MM.1S (cell line): Measurements from ENCODE around the gene ZNF581.

Source experiments
- DNase-seq: peaks from one replicate; pipeline ENCODE4 v3.0.0-alpha.2; 2015
- H2AFZ ChIP-seq: fragments of 300-600 bp; sonication (generic); 2 replicates; pipeline ENCODE4 v1.6.0; 2016; ENCODE audit warnings: antibody characterized with exemption, low read length
- H3F3A ChIP-seq: fragments of 300-600 bp; sonication (generic); 2 replicates; pipeline ENCODE4 v1.6.1; 2016; ENCODE audit warnings: mild to moderate bottlenecking, antibody characterized with exemption, low read length, moderate library complexity, mixed read lengths; ENCODE audit not compliant: insufficient read depth
- H3K27ac ChIP-seq: fragments of 300-600 bp; sonication (generic); 2 replicates; pipeline ENCODE4 v1.5.1; 2016; ENCODE audit warnings: mild to moderate bottlenecking, low read length
- H3K27me3 ChIP-seq: fragments of 300-600 bp; sonication (generic); replicated peaks from 2 replicates; pipeline ENCODE4 v1.6.0; 2016; ENCODE audit warnings: low read length; ENCODE audit not compliant: insufficient read depth
- H3K36me3 ChIP-seq: fragments of 300-600 bp; sonication (generic); replicated peaks from 2 replicates; pipeline ENCODE4 v1.6.1; 2016; ENCODE audit warnings: mild to moderate bottlenecking, low read length, mixed read lengths; ENCODE audit not compliant: insufficient read depth
- H3K4me1 ChIP-seq: fragments of 300-600 bp; sonication (generic); 2 replicates; pipeline ENCODE4 v1.6.1; 2016; ENCODE audit warnings: low read length, mixed read lengths
- H3K4me2 ChIP-seq: fragments of 300-600 bp; sonication (generic); 2 replicates; pipeline ENCODE4 v1.6.0; 2016; ENCODE audit warnings: low read depth, low read length
- H3K4me3 ChIP-seq: fragments of 300-600 bp; sonication (generic); 2 replicates; pipeline ENCODE4 v1.5.1; 2016; ENCODE audit warnings: low read length, mixed read lengths
- H3K79me2 ChIP-seq: fragments of 300-600 bp; sonication (generic); 2 replicates; pipeline ENCODE4 v1.6.1; 2016; ENCODE audit warnings: mixed run types, low read length, mixed read lengths
- H3K9ac ChIP-seq: fragments of 300-600 bp; sonication (generic); 2 replicates; pipeline ENCODE4 v1.6.1; 2016; ENCODE audit warnings: low read length, mixed read lengths
- H3K9me2 ChIP-seq: fragments of 300-600 bp; sonication (generic); replicated peaks from 2 replicates; pipeline ENCODE4 v1.6.1; 2016; ENCODE audit warnings: mild to moderate bottlenecking, low read length, mixed read lengths; ENCODE audit not compliant: insufficient read depth
- H3K9me3 ChIP-seq: fragments of 300-600 bp; sonication (generic); replicated peaks from 2 replicates; pipeline ENCODE4 v1.6.1; 2016; ENCODE audit warnings: mild to moderate bottlenecking, low read length, mixed read lengths; ENCODE audit not compliant: insufficient read depth
- H4K20me1 ChIP-seq: fragments of 300-600 bp; sonication (generic); 2 replicates; pipeline ENCODE4 v1.6.1; 2016; ENCODE audit warnings: mild to moderate bottlenecking, low read length, moderate library complexity, mixed read lengths; ENCODE audit not compliant: insufficient read depth
- EZH2 ChIP-seq: fragments of 300-600 bp; sonication (generic); optimal IDR thresholded peaks from 2 replicates; pipeline ENCODE3; 2017; ENCODE audit warnings: low read depth, mild to moderate bottlenecking, antibody characterized with exemption, low read length, mixed read lengths
- EZH2phosphoT487 ChIP-seq: fragments of 300-600 bp; sonication (generic); IDR thresholded peaks from 2 replicates; pipeline ENCODE4 v1.6.1; 2018; ENCODE audit warnings: antibody characterized with exemption, low read length
- TF ChIP-seq, protein P1 (sequence below): fragments of 300-600 bp; sonication (generic); IDR thresholded peaks from 2 replicates; pipeline ENCODE4 v1.5.1; 2016; ENCODE audit warnings: antibody characterized with exemption, low read length, mixed read lengths

Gene ZNF581

DNA sequence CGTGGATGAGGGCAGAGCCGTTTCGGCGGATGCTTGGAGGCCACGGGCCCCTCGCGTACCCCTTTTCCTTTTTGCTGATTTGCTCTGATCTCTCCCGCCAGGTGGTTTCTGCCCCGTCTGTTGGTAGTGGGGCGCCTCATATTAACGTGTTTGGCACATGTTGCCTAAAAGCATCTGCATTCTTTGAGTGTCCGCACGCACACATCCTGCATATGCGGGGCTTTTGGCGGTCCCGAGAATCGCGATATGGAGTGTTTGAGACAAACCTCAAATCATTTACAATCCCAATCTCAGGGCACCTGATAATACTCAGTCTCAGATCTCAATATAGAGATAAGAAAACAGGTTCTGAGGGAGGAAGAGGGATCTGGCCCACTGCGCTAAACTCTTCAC lies 12.2 kb downstream of the ZNF581 start:
- H4K20me1 ChIP-seq: peaks cover 41% of the 10 kb centered on the region
- peaks cover 58% of the 10 kb centered on the region for H3K79me2 ChIP-seq
- no peak for DNase-seq

DNA sequence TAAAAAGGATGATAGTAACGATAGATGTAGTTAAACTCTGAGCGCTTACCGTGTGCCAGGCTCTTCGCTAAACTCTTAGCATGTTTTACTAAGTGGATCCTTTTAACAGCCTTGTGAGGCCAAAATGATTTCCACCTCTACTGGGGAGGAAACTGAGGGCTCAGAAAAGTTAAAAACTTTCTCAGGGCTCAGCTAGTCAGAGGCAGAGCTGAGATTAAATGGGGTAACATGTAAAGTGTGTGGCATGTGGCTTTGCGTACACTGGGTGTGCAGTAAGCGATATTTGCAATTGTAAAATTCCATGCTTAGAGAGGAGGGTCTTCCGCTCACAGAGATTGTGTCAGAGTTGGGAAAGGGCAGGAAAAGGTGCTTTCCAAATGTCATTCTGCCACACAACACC lies 13.1 kb downstream of the ZNF581 start:
- Histone ChIP-seq H3K4me3 (peak overlapping the region; percentile 91), H2AFZ (no peak overlapping the region), H3K27ac (peak overlapping the region; percentile 99; the same call in 1 of the 2 replicates), H3K4me2 (peak overlapping the region; percentile 99), H3K79me2 (peaks cover 67% of the 10 kb centered on the region), H3K9me2 (no peaks in the 10 kb centered on the region), H3F3A (peaks cover 4% of the 10 kb centered on the region; the same call in 1 of the 2 replicates), H3K9ac (peak overlapping the region; percentile 100), H3K36me3 (no peaks in the 10 kb centered on the region; the same call in 1 of the 2 replicates), H3K9me3 (no peaks in the 10 kb centered on the region), H4K20me1 (peaks cover 41% of the 10 kb centered on the region), H3K27me3 (no peaks in the 10 kb centered on the region), H3K4me1 (peaks cover 20% of the 10 kb centered on the region; the same call in 1 of the 2 replicates)
- TF ChIP-seq EZH2 (no peak), EZH2phosphoT487 (no peak)
- TF ChIP-seq, protein P1, sequence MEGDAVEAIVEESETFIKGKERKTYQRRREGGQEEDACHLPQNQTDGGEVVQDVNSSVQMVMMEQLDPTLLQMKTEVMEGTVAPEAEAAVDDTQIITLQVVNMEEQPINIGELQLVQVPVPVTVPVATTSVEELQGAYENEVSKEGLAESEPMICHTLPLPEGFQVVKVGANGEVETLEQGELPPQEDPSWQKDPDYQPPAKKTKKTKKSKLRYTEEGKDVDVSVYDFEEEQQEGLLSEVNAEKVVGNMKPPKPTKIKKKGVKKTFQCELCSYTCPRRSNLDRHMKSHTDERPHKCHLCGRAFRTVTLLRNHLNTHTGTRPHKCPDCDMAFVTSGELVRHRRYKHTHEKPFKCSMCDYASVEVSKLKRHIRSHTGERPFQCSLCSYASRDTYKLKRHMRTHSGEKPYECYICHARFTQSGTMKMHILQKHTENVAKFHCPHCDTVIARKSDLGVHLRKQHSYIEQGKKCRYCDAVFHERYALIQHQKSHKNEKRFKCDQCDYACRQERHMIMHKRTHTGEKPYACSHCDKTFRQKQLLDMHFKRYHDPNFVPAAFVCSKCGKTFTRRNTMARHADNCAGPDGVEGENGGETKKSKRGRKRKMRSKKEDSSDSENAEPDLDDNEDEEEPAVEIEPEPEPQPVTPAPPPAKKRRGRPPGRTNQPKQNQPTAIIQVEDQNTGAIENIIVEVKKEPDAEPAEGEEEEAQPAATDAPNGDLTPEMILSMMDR: no peak
- no peak for DNase-seq

More for the DNA sequence above, 12.2 kb downstream of the ZNF581 start:
- Histone ChIP-seq H3K36me3 (no peaks in the 10 kb centered on the region), H3K4me1 (peaks cover 20% of the 10 kb centered on the region; the same call in 1 of the 2 replicates), H3F3A (peaks cover 4% of the 10 kb centered on the region; the same call in 1 of the 2 replicates), H3K4me2 (peak overlapping the region; percentile 99), H3K27ac (peak overlapping the region; percentile 99), H3K4me3 (peak overlapping the region; percentile 91), H3K9ac (peak overlapping the region; percentile 100), H3K9me3 (no peaks in the 10 kb centered on the region), H2AFZ (no peak overlapping the region), H3K27me3 (no peaks in the 10 kb centered on the region), H3K9me2 (no peaks in the 10 kb centered on the region)
- TF ChIP-seq, protein P1: no peak

DNA sequence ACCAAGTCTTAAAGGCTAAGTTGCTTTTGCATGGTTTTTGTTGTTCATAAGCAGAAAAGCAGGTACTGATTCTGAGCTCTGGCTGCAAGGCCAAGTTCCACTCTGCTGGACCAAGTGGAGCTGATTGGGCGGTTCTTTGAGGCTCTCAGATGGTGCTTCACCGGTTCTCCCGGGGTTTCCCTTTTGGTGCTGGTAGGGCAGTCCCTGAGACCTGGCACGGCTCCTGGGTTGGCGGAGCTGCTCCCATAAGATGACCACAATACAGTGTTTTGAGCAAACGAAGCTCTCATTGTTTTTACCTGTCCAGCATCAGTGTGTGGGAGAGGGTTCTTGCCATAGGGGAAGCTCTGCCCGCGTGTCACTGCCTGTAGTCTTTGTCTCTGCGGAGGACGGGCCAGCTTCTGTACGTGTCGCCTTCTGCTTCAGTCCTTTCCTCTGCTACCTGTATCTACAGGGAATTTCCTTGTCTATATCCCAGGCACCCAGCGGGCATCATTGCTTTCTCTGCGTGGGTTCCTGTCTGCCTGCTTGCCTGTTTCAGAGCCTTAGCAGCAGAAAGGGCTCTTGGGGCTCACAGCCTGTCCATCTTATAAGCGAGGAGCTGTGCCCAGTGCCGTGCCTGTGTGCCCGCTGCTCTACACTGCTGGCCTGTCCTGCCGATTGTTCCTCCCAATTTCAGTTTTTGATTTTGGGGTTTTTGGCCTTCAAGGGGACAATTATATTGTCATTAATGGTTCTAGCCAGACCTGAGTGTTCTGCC lies 13.7 kb downstream of the ZNF581 start:
- DNase-seq: peak; percentile 14
- peaks cover 2% of the 10 kb centered on the region; the same call in 1 of the 2 replicates for H3K36me3 ChIP-seq
- H2AFZ ChIP-seq: no peak overlapping the region
- no peak for TF ChIP-seq EZH2
- no peak for TF ChIP-seq EZH2phosphoT487
- TF ChIP-seq, protein P1: no peak
- peaks cover 20% of the 10 kb centered on the region; the same call in 1 of the 2 replicates for H3K4me1 ChIP-seq
- peaks cover 73% of the 10 kb centered on the region for H3K79me2 ChIP-seq
- H3K4me2 ChIP-seq: peak overlapping the region; percentile 99
- H3K27ac ChIP-seq: no peak overlapping the region
- peaks cover 41% of the 10 kb centered on the region for H4K20me1 ChIP-seq
- no peaks in the 10 kb centered on the region for H3K9me2 ChIP-seq
- H3K9ac ChIP-seq: peak overlapping the region; percentile 100; the same call in 1 of the 2 replicates
- peaks cover 4% of the 10 kb centered on the region; the same call in 1 of the 2 replicates for H3F3A ChIP-seq
- H3K4me3 ChIP-seq: peak overlapping the region; percentile 91
- H3K9me3 ChIP-seq: no peaks in the 10 kb centered on the region
- H3K27me3 ChIP-seq: no peaks in the 10 kb centered on the region
